HPDE6-E6E7 (cell line): Measurements from ENCODE around the gene SPEN.

Source experiments
- DNase-seq: peaks from one replicate; pipeline ENCODE4 v3.0.0; 2011; ENCODE audit warnings: missing footprints; ENCODE audit errors: extremely low spot score

Gene SPEN

GRCh38 chr1:15983275-15983674 lies 135.8 kb downstream of the SPEN start:
- DNase-seq, result no peak

DNA sequence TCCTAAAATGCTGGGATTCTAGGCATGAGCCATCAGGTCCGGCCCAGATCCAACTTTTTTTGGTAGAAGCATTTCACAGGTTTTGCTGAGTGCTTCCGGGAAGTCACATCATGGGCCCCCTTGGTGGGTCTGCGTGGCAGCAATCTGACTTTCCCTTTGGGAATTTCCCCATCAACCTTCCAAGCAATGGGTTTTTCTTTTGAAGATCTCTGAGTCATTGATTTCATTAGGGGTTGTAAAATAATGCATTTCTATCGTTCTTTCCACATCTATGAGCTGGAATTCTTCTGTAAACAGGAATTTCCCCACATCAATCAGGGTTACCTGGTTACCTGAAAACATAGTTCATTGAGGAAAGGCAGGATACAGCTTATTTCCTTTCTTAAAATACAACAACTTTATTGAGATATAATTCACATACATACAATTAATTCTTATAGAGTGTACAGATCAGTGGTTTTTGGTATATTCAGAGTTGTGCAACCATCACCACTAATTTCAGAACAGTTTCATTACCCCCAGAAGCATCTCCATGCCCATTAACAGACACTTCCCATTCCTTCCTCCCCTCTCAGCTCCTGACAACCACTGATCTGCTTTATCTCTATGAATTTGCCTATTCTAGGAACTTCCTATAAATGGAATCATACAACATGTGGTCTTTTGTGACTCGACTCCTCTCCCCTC lies 138.2 kb downstream of the SPEN start:
- no peak for DNase-seq

- DNase-seq, result no peak
Measured at GRCh38 chr1:15988856-15989736, 141.6 kb downstream of the SPEN start.

DNA sequence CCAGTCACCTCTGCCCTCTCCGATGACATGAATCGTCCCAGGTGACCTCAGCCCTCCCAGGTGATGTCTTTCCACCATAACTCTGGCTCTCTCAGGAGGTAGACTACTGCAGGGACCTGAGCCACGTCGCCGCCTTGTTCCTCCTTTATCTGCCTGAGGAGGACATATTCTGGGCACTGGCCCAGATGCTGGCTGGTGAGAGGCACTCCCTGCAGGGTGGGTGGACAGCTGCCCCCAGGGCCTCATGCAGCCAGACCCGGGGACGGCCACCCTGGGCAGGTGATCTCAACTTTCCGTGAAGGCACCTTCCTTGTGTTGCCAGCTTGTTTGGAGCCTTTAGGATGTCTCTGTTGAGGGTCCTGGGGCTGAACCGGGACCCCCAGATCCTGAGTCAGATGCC lies 142.3 kb downstream of the SPEN start:
- DNase-seq, result no peak
